Measurements from ENCODE around the gene IDUA. TPM values are rescaled to one million over a fixed set of nuclear protein-coding genes. Genes with fewer than 3 reads are reported as not detected.

The IDUA gene
- total RNA-seq, 1 experiment from 2014 or later = 46.6 TPM

DNA sequence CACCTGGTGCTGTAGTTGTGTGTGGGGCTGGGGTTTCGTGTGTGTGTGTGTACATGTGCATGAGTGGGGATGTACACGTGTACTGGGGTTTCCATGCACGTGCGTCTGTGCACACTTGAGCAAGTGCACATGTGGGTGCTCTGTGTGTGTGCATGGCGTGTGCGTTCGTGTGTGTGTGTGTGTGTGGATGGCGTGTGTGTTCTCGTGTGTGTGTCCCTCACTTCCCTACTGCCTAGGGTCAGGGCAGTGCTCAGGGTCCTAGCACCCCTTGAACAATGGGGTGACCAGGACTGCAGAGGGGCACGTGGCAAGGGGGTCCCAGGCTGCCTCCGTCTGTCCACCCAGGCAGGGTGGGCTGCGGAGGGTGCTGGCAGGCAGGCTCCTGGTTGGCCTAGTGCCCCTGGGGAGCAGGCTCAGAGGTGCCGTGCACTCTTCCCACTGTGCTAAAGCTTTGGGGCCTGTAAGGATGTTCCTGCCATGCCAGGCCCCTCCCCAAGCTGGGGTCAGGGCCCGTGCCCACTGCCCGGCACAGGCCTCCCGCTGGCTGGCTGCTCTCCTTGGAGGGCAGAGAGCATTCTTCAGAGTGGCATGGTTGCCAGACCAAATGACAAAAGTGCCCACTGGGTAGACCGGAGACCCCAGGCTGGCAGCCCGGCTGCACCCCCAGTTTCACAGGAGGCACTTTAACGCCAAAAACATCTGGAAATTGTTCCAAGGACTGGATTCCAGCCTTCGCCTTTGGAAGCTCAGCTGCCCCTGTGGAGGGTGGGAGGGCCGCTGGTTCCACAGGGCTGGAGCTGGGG lies 53.7 kb downstream of the IDUA start:
- Histone ChIP-seq H2AFZ (no peak overlapping the region), H4K20me1 (ENCODE audit: insufficient read depth) (no peaks in the 10 kb centered on the region), H3K9me2 (ENCODE audit: insufficient read depth) (no peaks in the 10 kb centered on the region), H3K4me3 (no peak overlapping the region), H3K4me2 (peak overlapping the region; percentile 70), H3K27me3 (ENCODE audit: insufficient read depth, low read depth) (no peaks in the 10 kb centered on the region), H3K27ac (no peak overlapping the region), H3F3A (ENCODE audit: insufficient read depth, low read depth) (peaks cover 26% of the 10 kb centered on the region; the same call in 1 of the 2 replicates), H3K79me2 (ENCODE audit: low read depth) (no peaks in the 10 kb centered on the region), H3K4me1 (replicated peaks; ENCODE audit: insufficient read depth) (peaks cover 49% of the 10 kb centered on the region), H3K9me3 (ENCODE audit: insufficient read depth, low read depth) (no peaks in the 10 kb centered on the region), H3K36me3 (ENCODE audit: low read depth) (no peaks in the 10 kb centered on the region)
- intact Hi-C loops (cut with micrococcal nuclease; ENCODE audit: unreplicated experiment) = loop anchor here (5.0 to 10.0 kb wide), 4 partner anchors 42 to 294 kb away; partner anchors contain the start of gene CTBP1
- no peak for TF ChIP-seq EZH2 (IDR thresholded peaks at IDR 0.05; ENCODE audit: low read depth)
- TF ChIP-seq, protein P1, sequence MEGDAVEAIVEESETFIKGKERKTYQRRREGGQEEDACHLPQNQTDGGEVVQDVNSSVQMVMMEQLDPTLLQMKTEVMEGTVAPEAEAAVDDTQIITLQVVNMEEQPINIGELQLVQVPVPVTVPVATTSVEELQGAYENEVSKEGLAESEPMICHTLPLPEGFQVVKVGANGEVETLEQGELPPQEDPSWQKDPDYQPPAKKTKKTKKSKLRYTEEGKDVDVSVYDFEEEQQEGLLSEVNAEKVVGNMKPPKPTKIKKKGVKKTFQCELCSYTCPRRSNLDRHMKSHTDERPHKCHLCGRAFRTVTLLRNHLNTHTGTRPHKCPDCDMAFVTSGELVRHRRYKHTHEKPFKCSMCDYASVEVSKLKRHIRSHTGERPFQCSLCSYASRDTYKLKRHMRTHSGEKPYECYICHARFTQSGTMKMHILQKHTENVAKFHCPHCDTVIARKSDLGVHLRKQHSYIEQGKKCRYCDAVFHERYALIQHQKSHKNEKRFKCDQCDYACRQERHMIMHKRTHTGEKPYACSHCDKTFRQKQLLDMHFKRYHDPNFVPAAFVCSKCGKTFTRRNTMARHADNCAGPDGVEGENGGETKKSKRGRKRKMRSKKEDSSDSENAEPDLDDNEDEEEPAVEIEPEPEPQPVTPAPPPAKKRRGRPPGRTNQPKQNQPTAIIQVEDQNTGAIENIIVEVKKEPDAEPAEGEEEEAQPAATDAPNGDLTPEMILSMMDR (conservative IDR thresholded peaks at IDR 0.05) = no peak
- BruUV-seq (replicated peaks) = no TSS peak
- DNase-seq = no peak
- CTCF ChIA-PET = no interaction called here
- POLR2A ChIA-PET (ENCODE audit: unreplicated experiment) = no interaction called here

DNA sequence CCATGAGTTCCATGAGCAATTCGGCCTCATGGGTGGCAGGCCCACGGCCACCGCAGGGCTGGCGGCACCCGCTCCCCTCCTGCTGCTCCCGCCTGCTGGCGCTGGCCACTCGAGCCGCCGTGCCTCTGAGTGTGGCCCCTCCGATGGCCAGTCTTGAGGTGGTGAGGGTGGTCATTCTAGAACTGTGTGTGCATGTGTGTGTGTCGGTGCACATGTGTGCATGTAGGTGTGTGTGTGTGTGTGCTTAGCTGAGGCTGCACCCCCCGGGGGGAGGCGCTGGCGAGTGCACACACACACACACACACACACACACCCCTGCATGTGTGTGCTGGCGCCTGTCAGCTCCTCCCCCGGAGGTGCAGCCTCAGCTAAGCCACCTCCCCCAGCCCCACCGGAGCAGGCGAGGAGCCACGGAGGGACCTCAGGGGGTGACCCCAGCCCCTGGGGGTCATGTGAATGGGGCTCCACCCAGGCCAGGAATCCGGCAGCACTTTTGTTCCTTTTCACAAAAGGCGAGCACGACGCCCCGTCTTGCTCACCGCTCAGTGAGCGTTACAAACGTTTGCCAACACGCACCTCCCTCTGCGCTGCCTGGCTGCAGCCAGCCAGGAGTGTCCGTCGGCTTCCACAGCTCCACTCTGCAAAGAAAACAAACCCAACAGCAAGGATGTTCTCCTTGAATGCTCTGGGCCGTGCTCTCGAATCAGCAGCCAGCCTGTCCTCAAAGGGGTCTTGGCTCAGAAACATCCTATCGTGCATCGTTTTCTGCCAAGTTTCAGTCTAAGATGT lies 54.5 kb downstream of the IDUA start:
- peak; percentile 48 to 82 for DNase-seq
- BruUV-seq (replicated peaks) = no TSS peak
- Histone ChIP-seq H3K4me1 (replicated peaks; ENCODE audit: insufficient read depth) (peaks cover 49% of the 10 kb centered on the region), H3K4me2 (peak overlapping the region; percentile 47), H3K27me3 (ENCODE audit: insufficient read depth, low read depth) (no peaks in the 10 kb centered on the region), H3F3A (ENCODE audit: insufficient read depth, low read depth) (peaks cover 26% of the 10 kb centered on the region; the same call in 1 of the 2 replicates), H3K36me3 (ENCODE audit: low read depth) (no peaks in the 10 kb centered on the region), H3K4me3 (no peak overlapping the region), H2AFZ (no peak overlapping the region), H3K79me2 (ENCODE audit: low read depth) (no peaks in the 10 kb centered on the region), H3K9me3 (ENCODE audit: insufficient read depth, low read depth) (no peaks in the 10 kb centered on the region), H4K20me1 (ENCODE audit: insufficient read depth) (no peaks in the 10 kb centered on the region), H3K9me2 (ENCODE audit: insufficient read depth) (no peaks in the 10 kb centered on the region), H3K27ac (no peak overlapping the region)
- intact Hi-C loops (cut with micrococcal nuclease; ENCODE audit: unreplicated experiment) = loop anchor here (5.0 to 10.0 kb wide), 4 partner anchors 41 to 293 kb away; partner anchors contain the start of gene CTBP1
- POLR2A ChIA-PET (ENCODE audit: unreplicated experiment) = interaction anchor here (0.8 kb wide), 1 partner anchor 40 kb away, joined by 8 read pairs; no protein-coding TSS in a partner anchor
- TF ChIP-seq, protein P1 (conservative IDR thresholded peaks at IDR 0.05) = no peak
- no peak for TF ChIP-seq EZH2 (IDR thresholded peaks at IDR 0.05; ENCODE audit: low read depth)
- CTCF ChIA-PET = no interaction called here

DNA sequence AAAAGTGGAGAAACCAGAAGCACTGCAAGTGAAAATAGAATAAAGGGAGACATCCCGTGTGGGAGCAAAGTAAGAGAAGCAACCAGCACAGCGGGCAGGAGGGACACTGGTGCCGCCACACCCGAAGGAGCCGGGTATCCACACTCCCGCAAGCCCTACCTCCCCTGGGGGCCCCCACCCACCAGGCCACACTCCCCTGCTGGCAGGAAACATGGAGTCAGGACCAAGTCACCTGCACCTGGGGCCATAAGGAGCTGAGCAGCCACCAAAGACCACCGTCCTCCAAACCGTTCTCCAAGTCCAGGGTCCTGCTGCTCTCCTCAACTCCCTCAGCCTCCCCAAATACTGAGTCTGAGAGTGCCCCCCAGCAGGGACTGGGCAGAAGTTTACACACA lies 55.1 kb downstream of the IDUA start:
- no peak overlapping the region for H3K4me3 ChIP-seq
- ChIA-PET CTCF (no interaction called here), POLR2A (ENCODE audit: unreplicated experiment) (interaction anchor here (0.8 kb wide), 1 partner anchor 40 kb away, joined by 8 read pairs; no protein-coding TSS in a partner anchor)
- H3K79me2 ChIP-seq (ENCODE audit: low read depth) = no peaks in the 10 kb centered on the region
- peaks cover 26% of the 10 kb centered on the region; the same call in 1 of the 2 replicates for H3F3A ChIP-seq (ENCODE audit: insufficient read depth, low read depth)
- peak overlapping the region; percentile 47 for H3K4me2 ChIP-seq
- H3K27me3 ChIP-seq (ENCODE audit: insufficient read depth, low read depth) = 0 out of 2 replicates have a peak, but pooled peaks cover 2% of the 10 kb centered on the region
- H3K36me3 ChIP-seq (ENCODE audit: low read depth) = no peaks in the 10 kb centered on the region
- BruUV-seq (replicated peaks) = no TSS peak
- no peak overlapping the region for H3K27ac ChIP-seq
- no peak overlapping the region for H2AFZ ChIP-seq
- H3K4me1 ChIP-seq (replicated peaks; ENCODE audit: insufficient read depth) = peaks cover 49% of the 10 kb centered on the region
- intact Hi-C loops (cut with micrococcal nuclease; ENCODE audit: unreplicated experiment) = loop anchor here (5.0 to 10.0 kb wide), 4 partner anchors 40 to 293 kb away; partner anchors contain the start of gene CTBP1
- no peaks in the 10 kb centered on the region for H4K20me1 ChIP-seq (ENCODE audit: insufficient read depth)
- H3K9me2 ChIP-seq (ENCODE audit: insufficient read depth) = no peaks in the 10 kb centered on the region
- no peak for TF ChIP-seq EZH2 (IDR thresholded peaks at IDR 0.05; ENCODE audit: low read depth)
- TF ChIP-seq, protein P1 (conservative IDR thresholded peaks at IDR 0.05) = no peak
- DNase-seq = no peak
- no peaks in the 10 kb centered on the region for H3K9me3 ChIP-seq (ENCODE audit: insufficient read depth, low read depth)
